Activated naive CD4-positive, alpha-beta T cell treated with anti-CD3 and anti-CD28 coated beads, Interleukin-2, amount 50 U/mL, for 72 hours (primary cell): Measurements from ENCODE around the gene ADAMTSL4. TPM values are rescaled to one million over a fixed set of nuclear protein-coding genes. Genes with fewer than 3 reads are reported as not detected.

Experiments
- ATAC-seq, 2 donors: fragments of 150-1000 bp; cut with Tn5 transposase; 2 replicates each; pipeline ENCODE4 v1.10.0; 2021; ENCODE audit warnings: mild to moderate bottlenecking in 2 of 2, moderate library complexity in 2 of 2
- DNase-seq, 2 donors: peaks; one replicate each; pipeline ENCODE4 v3.0.0; 2021 to 2022; ENCODE audit warnings: low spot score in 2 of 2
- H3K27ac Mint-ChIP-seq, 2 donors: one replicate each; pipeline ENCODE4 v1.8.0; 2022; ENCODE audit warnings: mild to moderate bottlenecking in 2 of 2, mixed read lengths in 2 of 2
- H3K36me3 Mint-ChIP-seq, 2 donors: one replicate each; pipeline ENCODE4 v1.8.0; 2022; ENCODE audit warnings: mixed read lengths in 2 of 2
- H3K9me3 Mint-ChIP-seq, 2 donors: one replicate each; pipeline ENCODE4 v1.8.0; 2022; ENCODE audit warnings: mixed read lengths in 2 of 2
- total RNA-seq, 2 donors: library from RNA; stranded (reverse); gene quantifications; one replicate each; pipeline ENCODE4 v1.2.3, GENCODE V29; 2022

ADAMTSL4 gene
- total RNA-seq, 2 donors from 2014 or later: 0.96 to 2.9 TPM

- ATAC-seq (no peak), DNase-seq (no peak)
- no peaks in the 10 kb centered on the region for H3K36me3 Mint-ChIP-seq
- H3K27ac Mint-ChIP-seq: no peak overlapping the region
- no peaks in the 10 kb centered on the region for H3K9me3 Mint-ChIP-seq
Measured at GRCh38 chr1:150550222-150551050, 1.2 kb downstream of the ADAMTSL4 start.

DNA sequence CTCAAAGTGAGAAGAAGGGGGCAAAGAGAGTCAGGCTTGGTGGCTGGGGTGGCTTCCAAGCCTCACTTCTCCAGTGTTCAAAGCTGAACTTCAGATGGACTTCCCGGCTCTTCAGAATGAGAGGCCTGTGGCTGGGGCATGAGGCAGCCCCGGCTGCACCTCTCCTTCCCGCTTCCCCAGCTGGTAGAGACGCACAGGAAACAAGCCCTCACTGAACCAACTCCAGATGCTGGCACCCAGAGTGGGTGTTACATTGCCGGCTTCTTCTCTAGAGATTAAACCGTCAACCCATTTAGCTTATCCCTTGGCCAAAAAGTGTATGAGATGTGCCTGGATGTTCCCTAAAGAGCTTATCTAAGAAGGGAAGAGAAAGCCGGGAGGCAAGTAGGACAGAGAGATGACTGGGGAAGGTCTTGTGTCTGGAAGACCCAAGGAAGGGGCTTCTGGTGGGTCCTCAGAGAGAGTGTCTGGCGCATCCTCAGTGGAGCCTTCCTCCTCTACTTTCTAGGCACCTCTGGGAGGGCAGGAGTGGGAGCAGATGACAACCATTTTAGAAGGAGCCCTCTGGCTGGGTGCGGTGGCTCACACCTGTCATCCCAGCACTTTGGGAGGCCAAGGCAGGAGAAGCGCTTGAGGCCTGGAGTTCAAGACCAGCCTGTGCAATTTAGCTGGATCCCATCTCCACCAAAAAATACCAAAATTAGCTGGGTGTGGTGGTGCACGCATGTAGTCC, 2.0 kb downstream of the ADAMTSL4 start:
- peak overlapping the region; percentile 29 to 64 for H3K27ac Mint-ChIP-seq
- ATAC-seq: no peak
- DNase-seq: no peak
- no peaks in the 10 kb centered on the region for H3K36me3 Mint-ChIP-seq
- H3K9me3 Mint-ChIP-seq: no peaks in the 10 kb centered on the region

DNA sequence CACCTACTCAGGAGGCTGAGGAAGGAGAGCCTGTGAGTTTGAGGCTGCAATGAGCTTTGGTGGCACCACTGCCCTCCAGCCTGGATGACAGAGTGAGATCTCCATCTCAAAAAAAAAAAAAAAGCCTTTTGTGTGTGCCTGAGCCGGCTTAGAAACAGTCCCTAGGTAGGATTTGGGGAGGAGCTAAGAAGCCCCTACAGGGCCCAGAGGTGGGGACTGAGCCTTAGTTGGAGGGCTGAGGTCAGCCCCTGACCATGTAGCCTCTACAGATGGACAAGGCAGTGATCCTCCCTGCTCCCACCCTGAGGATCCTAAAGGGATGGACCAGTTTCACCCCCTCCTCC, 2.5 kb downstream of the ADAMTSL4 start:
- ATAC-seq (no peak), DNase-seq (no peak)
- peak overlapping the region in 1 of 2 donors; percentile 64 for H3K27ac Mint-ChIP-seq

GRCh38 chr1:150552128-150552910, 3.1 kb downstream of the ADAMTSL4 start:
- DNase-seq (no peak), ATAC-seq (peak; percentile 14 to 48)

More for the DNA sequence above, 2.5 kb downstream of the ADAMTSL4 start:
- no peaks in the 10 kb centered on the region for H3K36me3 Mint-ChIP-seq
- H3K9me3 Mint-ChIP-seq: no peaks in the 10 kb centered on the region

DNA sequence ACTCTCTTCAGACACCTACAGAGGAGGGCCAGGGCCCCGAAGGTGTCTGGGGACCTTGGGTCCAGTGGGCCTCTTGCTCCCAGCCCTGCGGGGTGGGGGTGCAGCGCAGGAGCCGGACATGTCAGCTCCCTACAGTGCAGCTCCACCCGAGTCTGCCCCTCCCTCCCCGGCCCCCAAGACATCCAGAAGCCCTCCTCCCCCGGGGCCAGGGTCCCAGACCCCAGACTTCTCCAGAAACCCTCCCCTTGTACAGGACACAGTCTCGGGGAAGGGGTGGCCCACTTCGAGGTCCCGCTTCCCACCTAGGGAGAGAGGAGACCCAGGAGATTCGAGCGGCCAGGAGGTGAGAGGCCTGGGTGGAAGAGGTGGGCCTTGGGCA, 3.7 kb downstream of the ADAMTSL4 start:
- ATAC-seq (no peak), DNase-seq (no peak)
- Mint-ChIP-seq H3K27ac (peak overlapping the region in 1 of 2 donors; percentile 64), H3K36me3 (no peaks in the 10 kb centered on the region), H3K9me3 (no peaks in the 10 kb centered on the region)

More at GRCh38 chr1:150552128-150552910, 3.1 kb downstream of the ADAMTSL4 start:
- peak overlapping the region; percentile 34 to 64 for H3K27ac Mint-ChIP-seq
- no peaks in the 10 kb centered on the region for H3K9me3 Mint-ChIP-seq
- H3K36me3 Mint-ChIP-seq: no peaks in the 10 kb centered on the region

- Mint-ChIP-seq H3K36me3 (no peaks in the 10 kb centered on the region), H3K27ac (no peak overlapping the region), H3K9me3 (no peaks in the 10 kb centered on the region)
- ATAC-seq (no peak), DNase-seq (no peak)
Measured at GRCh38 chr1:150553392-150554085, 4.3 kb downstream of the ADAMTSL4 start.

- Mint-ChIP-seq H3K36me3 (no peaks in the 10 kb centered on the region), H3K9me3 (no peaks in the 10 kb centered on the region), H3K27ac (no peak overlapping the region)
- no peak for DNase-seq
- no peak for ATAC-seq
Measured at GRCh38 chr1:150554086-150554452, 4.9 kb downstream of the ADAMTSL4 start.

GRCh38 chr1:150555198-150555970, 6.2 kb downstream of the ADAMTSL4 start:
- DNase-seq (no peak), ATAC-seq (no peak)
- no peak overlapping the region for H3K27ac Mint-ChIP-seq
- H3K9me3 Mint-ChIP-seq: no peaks in the 10 kb centered on the region
- no peaks in the 10 kb centered on the region for H3K36me3 Mint-ChIP-seq

DNA sequence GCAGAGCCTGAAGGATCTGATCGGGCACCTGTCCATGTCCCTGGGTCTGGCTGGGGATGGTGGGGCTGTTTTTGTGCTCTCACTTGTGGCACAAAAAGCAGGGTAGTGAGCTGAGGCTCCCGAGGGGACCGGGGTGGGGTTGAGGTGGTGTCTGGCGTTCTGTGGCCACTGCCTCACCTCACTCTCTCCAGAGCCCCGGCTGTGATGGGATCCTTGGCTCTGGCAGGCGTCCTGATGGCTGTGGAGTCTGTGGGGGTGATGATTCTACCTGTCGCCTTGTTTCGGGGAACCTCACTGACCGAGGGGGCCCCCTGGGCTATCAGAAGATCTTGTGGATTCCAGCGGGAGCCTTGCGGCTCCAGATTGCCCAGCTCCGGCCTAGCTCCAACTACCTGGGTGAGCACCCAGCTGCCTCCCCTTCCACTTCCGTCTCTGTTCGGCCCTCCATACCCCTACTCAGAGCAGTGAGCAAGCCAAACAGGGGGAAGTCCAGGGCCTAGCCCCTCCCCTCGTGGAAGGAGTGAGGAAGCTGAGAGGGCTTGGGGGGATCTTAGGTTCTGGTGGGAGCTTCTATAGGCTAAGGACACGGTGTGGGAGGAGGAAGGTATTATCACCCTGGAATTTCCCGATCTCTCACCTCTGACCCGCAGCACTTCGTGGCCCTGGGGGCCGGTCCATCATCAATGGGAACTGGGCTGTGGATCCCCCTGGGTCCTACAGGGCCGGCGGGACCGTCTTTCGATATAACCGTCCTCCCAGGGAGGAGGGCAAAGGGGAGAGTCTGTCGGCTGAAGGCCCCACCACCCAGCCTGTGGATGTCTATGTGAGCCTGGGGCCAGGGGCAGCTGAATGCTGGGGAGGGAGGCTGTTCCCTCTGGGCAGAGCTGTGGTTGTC, 7.0 kb downstream of the ADAMTSL4 start:
- no peak for ATAC-seq
- DNase-seq: no peak
- H3K36me3 Mint-ChIP-seq: no peaks in the 10 kb centered on the region
- H3K27ac Mint-ChIP-seq: no peak overlapping the region
- no peaks in the 10 kb centered on the region for H3K9me3 Mint-ChIP-seq

- Mint-ChIP-seq H3K9me3 (no peaks in the 10 kb centered on the region), H3K36me3 (no peaks in the 10 kb centered on the region), H3K27ac (no peak overlapping the region)
- DNase-seq (no peak), ATAC-seq (no peak)
Measured at GRCh38 chr1:150557065-150557600, 7.9 kb downstream of the ADAMTSL4 start.

DNA sequence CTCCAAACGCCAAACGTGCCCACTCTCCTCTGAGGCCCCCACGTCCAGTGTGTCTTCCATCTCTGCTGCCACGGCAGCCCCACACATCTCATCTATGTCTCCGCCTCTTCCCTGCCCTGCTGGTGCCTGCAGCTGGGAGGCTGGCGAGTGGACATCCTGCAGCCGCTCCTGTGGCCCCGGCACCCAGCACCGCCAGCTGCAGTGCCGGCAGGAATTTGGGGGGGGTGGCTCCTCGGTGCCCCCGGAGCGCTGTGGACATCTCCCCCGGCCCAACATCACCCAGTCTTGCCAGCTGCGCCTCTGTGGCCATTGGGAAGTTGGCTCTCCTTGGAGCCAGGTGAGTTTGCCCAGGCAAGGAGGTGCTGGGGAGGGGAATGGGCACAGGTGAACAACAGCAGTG, 8.6 kb downstream of the ADAMTSL4 start:
- ATAC-seq: no peak
- DNase-seq: no peak
- H3K36me3 Mint-ChIP-seq: no peaks in the 10 kb centered on the region
- H3K9me3 Mint-ChIP-seq: no peaks in the 10 kb centered on the region
- no peak overlapping the region for H3K27ac Mint-ChIP-seq

- H3K27ac Mint-ChIP-seq: no peak overlapping the region
- DNase-seq: no peak
- no peaks in the 10 kb centered on the region for H3K9me3 Mint-ChIP-seq
- ATAC-seq: no peak
- H3K36me3 Mint-ChIP-seq: no peaks in the 10 kb centered on the region
Measured at GRCh38 chr1:150558303-150558704, 9.1 kb downstream of the ADAMTSL4 start.

DNA sequence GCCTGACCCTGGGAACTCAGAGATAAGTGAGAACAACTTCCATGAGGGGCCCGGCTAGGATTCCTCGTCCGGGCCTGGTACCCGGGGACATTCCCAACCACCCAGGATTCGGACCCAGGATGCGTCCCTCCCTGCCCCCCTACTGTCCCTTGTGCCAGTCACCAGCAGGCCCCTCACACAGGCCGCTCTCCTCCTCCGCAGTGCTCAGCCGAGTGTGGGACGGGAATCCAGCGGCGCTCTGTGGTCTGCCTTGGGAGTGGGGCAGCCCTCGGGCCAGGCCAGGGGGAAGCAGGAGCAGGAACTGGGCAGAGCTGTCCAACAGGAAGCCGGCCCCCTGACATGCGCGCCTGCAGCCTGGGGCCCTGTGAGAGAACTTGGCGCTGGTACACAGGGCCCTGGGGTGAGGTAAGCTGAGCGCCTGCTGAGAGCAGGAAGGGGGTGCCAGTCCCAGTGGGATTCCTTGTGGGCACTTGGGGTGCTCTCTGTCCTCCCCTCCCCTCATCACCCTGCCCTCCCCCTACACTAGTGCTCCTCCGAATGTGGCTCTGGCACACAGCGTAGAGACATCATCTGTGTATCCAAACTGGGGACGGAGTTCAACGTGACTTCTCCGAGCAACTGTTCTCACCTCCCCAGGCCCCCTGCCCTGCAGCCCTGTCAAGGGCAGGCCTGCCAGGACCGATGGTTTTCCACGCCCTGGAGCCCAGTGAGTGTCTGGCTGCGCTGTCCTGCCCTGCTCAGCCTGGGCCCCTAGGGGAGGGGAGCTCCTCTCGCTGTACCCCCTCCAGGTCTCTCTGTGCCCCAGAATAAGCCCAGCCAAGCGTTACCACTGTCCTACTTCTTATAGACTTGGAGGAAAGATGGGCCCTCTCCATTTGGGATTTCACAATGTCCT, 9.8 kb downstream of the ADAMTSL4 start:
- no peak for ATAC-seq
- DNase-seq: no peak
- Mint-ChIP-seq H3K9me3 (no peaks in the 10 kb centered on the region), H3K27ac (no peak overlapping the region), H3K36me3 (no peaks in the 10 kb centered on the region)

DNA sequence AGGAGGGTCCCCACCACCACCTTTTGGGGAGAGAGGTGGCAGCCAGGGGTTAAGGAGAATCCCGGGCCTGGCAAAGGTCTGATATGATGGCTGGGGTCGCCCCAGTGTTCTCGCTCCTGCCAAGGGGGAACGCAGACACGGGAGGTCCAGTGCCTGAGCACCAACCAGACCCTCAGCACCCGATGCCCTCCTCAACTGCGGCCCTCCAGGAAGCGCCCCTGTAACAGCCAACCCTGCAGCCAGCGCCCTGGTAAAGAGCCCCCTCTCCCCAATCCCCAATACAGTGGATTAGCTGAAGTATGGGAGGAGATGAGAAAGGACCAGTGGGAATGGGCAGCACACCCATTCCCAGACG, 10.4 kb downstream of the ADAMTSL4 start:
- H3K27ac Mint-ChIP-seq: peak overlapping the region in 1 of 2 donors; percentile 100

More for the DNA sequence above, 10.4 kb downstream of the ADAMTSL4 start:
- Mint-ChIP-seq H3K36me3 (no peaks in the 10 kb centered on the region), H3K9me3 (no peaks in the 10 kb centered on the region)
- DNase-seq: no peak
- ATAC-seq: no peak
